Thyroid gland (tissue), 4 donors: Measurements from ENCODE around the gene NR6A1. TPM values are rescaled to one million over a fixed set of nuclear protein-coding genes. Genes with fewer than 3 reads are reported as not detected.

Experiments
- DNase-seq, 2 donors: peaks; one replicate each; pipeline ENCODE4 v3.0.0-alpha.2; 2019
- H3K27ac ChIP-seq, 3 donors: fragments of 200-600 bp; sonication (generic); 1 replicate in 2 of 3; 2 replicates in 1 of 3; pipeline ENCODE4 v1.5.1; 2016 to 2019; ENCODE audit warnings: mild to moderate bottlenecking in 1 of 3, moderate library complexity in 1 of 3
- H3K27me3 ChIP-seq: fragments of 200-600 bp; sonication (generic); one replicate; pipeline ENCODE4 v1.5.1; 2019
- H3K36me3 ChIP-seq, 2 donors: fragments of 200-600 bp; sonication (generic); one replicate each; pipeline ENCODE4 v1.5.1; 2016 to 2019
- H3K4me1 ChIP-seq, 2 donors: fragments of 200-600 bp; sonication (generic); one replicate each; pipeline ENCODE4 v1.5.1; 2017 to 2019
- H3K4me3 ChIP-seq, 3 donors: fragments of 200-600 bp; sonication (generic); replicated peaks in 1 of 3; 1 replicate in 2 of 3; 2 replicates in 1 of 3; pipeline ENCODE4 v1.5.1; 2016; ENCODE audit warnings: mild to moderate bottlenecking in 1 of 3
- H3K9me3 ChIP-seq: fragments of 200-600 bp; sonication (generic); one replicate; pipeline ENCODE4 v1.5.1; 2017
- CTCF ChIP-seq, 6 experiments: fragments of 200-600 bp in 3 of 6; fragments of 450-650 bp in 3 of 6; sonication (generic) in 3 of 6; IDR thresholded peaks; one replicate each; pipeline ENCODE4 v1.5.1; 2016 to 2019; ENCODE audit warnings: antibody characterized with exemption in 6 of 6, mild to moderate bottlenecking in 2 of 6, inconsistent platforms in 1 of 6, moderate library complexity in 1 of 6
- POLR2A ChIP-seq, 2 donors: fragments of 450-650 bp; IDR thresholded peaks; one replicate each; pipeline ENCODE4 v1.6.1; 2017; ENCODE audit warnings: antibody characterized with exemption in 2 of 2, mild to moderate bottlenecking in 2 of 2, moderate library complexity in 1 of 2
- WGBS, 2 donors: methylation state at CpG; one replicate each; pipeline ENCODE4 v1.1.5; 2017; 5-methylcytosine and 5-hydroxymethylcytosine counted together
- intact Hi-C: fragments of 100-400 bp; cut with DNase I; formaldehyde crosslinking; loops from one replicate; pipeline ENCODE4 v1.15.1; 2023
- total RNA-seq, 4 donors: library from RNA; depleted of rRNA; stranded (reverse); fragments of >200 nt; gene quantifications; one replicate each; pipeline ENCODE4 v1.2.3, GENCODE V29; 2016

The NR6A1 gene
- total RNA-seq, 4 donors from 2014 or later = 15.3 to 25.0 (median 19.3) TPM

GRCh38 chr9:124635285-124635684 is 135.8 kb downstream of the NR6A1 start:
- no peak for TF ChIP-seq CTCF (IDR thresholded peaks at IDR 0.05)
- TF ChIP-seq POLR2A (IDR thresholded peaks at IDR 0.05) = no peak
- WGBS, 2 donors = 95 to 96% methylated on average over 5 of the region's 5 CpGs

GRCh38 chr9:124632077-124632621 is 139.0 kb downstream of the NR6A1 start:
- 55 to 70% methylated on average over 5 of the region's 5 CpGs for WGBS, 2 donors
- no peak for TF ChIP-seq POLR2A (IDR thresholded peaks at IDR 0.05)
- no peak for TF ChIP-seq CTCF (IDR thresholded peaks at IDR 0.05)
- Histone ChIP-seq H3K9me3 (no peaks in the 10 kb centered on the region), H3K27me3 (no peaks in the 10 kb centered on the region), H3K27ac (no peak overlapping the region), H3K36me3 (no peaks in the 10 kb centered on the region), H3K4me3 (no peak overlapping the region), H3K4me1 (no peaks in the 10 kb centered on the region)
- intact Hi-C loops = no loop called here
- no peak for DNase-seq

More at GRCh38 chr9:124635285-124635684, 135.8 kb downstream of the NR6A1 start:
- Histone ChIP-seq H3K4me1 (peaks cover 3 to 9% of the 10 kb centered on the region in 2 donors), H3K27ac (no peak overlapping the region), H3K9me3 (no peaks in the 10 kb centered on the region), H3K4me3 (no peak overlapping the region), H3K27me3 (no peaks in the 10 kb centered on the region), H3K36me3 (no peaks in the 10 kb centered on the region)
- intact Hi-C loops = no loop called here
- DNase-seq = no peak

DNA sequence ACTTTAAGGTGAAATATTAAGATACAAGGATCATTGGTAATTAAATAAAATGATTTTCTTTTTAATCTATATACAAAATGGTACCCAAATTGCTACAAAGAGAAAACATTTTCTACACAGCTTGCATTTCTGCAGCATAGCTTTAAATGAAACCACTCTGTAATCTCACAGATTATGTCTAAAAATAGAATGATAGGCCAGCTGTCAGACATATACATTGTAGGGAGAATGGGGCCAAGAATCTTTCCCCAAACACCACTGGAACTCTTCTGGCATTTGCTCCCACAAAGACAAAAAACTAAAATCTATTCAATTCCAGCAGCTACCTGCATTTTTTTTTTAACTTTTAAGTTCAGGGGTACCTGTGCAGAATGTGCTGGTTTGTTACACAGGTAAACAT is 139.8 kb downstream of the NR6A1 start:
- TF ChIP-seq CTCF (IDR thresholded peaks at IDR 0.05) = no peak
- no peak for TF ChIP-seq POLR2A (IDR thresholded peaks at IDR 0.05)
- intact Hi-C loops = no loop called here
- Histone ChIP-seq H3K4me3 (no peak overlapping the region), H3K36me3 (no peaks in the 10 kb centered on the region), H3K27ac (no peak overlapping the region), H3K4me1 (no peaks in the 10 kb centered on the region), H3K27me3 (no peaks in the 10 kb centered on the region), H3K9me3 (no peaks in the 10 kb centered on the region)
- DNase-seq = no peak

DNA sequence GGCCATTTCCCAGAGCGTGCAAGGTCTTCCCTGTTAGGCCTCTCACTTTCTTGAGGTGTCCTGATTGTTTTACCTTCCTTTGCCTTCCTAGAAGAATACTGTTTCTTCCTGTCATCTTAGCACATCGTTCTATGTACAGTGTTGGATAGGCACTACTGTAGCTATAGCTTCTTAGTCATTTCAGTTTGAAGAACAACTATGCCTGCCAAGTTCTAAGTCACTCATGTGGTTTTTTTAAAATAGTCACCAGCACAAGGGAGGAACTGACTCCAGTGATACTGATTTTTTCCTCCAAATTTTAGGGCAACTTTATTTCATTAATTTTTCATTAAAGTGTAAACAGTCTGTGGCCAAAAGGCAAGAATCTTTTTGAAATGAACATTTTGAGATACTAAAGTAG is 141.5 kb downstream of the NR6A1 start:
- no peak for DNase-seq
- intact Hi-C loops = no loop called here
- WGBS, 2 donors = 44 to 60% methylated on average over 2 of the region's 2 CpGs

GRCh38 chr9:124628741-124629140 is 142.4 kb downstream of the NR6A1 start:
- H3K9me3 ChIP-seq = no peaks in the 10 kb centered on the region
- no peaks in the 10 kb centered on the region for H3K27me3 ChIP-seq
- no peaks in the 10 kb centered on the region for H3K36me3 ChIP-seq
- no peak overlapping the region for H3K27ac ChIP-seq
- peaks cover 0 to 7% of the 10 kb centered on the region in 2 donors for H3K4me1 ChIP-seq
- TF ChIP-seq CTCF (IDR thresholded peaks at IDR 0.05) = no peak
- DNase-seq = no peak
- 95 to 97% methylated on average over 11 of the region's 11 CpGs for WGBS, 2 donors
- H3K4me3 ChIP-seq = no peak overlapping the region
- intact Hi-C loops = no loop called here

More for the DNA sequence above, 141.5 kb downstream of the NR6A1 start:
- Histone ChIP-seq H3K27ac (no peak overlapping the region), H3K4me3 (no peak overlapping the region), H3K9me3 (no peaks in the 10 kb centered on the region), H3K27me3 (no peaks in the 10 kb centered on the region), H3K36me3 (no peaks in the 10 kb centered on the region), H3K4me1 (peaks cover 0 to 7% of the 10 kb centered on the region in 2 donors)
- TF ChIP-seq POLR2A (IDR thresholded peaks at IDR 0.05) (no peak), CTCF (IDR thresholded peaks at IDR 0.05) (no peak)
